NCI-H2107 (cell line): ENCODE measurements around the gene GAS7.
"Not testable (repeated sequence)": the region's sequence is repeated elsewhere in the genome, so short reads cannot be mapped to it uniquely, and the experiment has no call there.

Experiments used
- DNase-seq: peaks from one replicate; lab custom pipeline; 2025; lab: John Stamatoyannopoulos, UW

The GAS7 gene

GRCh38 chr17:10107316-10108165 lies 90.9 kb downstream of the GAS7 start:
- no peak for DNase-seq

GRCh38 chr17:10106067-10106466 lies 92.3 kb downstream of the GAS7 start:
- DNase-seq, result no peak

- no peak for DNase-seq
Observed at GRCh38 chr17:10105513-10106001, 92.8 kb downstream of the GAS7 start.

- DNase-seq, result no peak
Observed at GRCh38 chr17:10103712-10104111, 94.7 kb downstream of the GAS7 start.

GRCh38 chr17:10102817-10103216 lies 95.6 kb downstream of the GAS7 start:
- no peak for DNase-seq

- DNase-seq, result no peak
Observed at GRCh38 chr17:10099051-10099571, 99.3 kb downstream of the GAS7 start.

GRCh38 chr17:10096596-10096995 lies 101.8 kb downstream of the GAS7 start:
- no peak for DNase-seq

- DNase-seq, result not testable (repeated sequence)
Observed at GRCh38 chr17:10095295-10095694, 103.1 kb downstream of the GAS7 start.

GRCh38 chr17:10094797-10095196 lies 103.6 kb downstream of the GAS7 start:
- no peak for DNase-seq

- no peak for DNase-seq
Observed at GRCh38 chr17:10092595-10092994, 105.8 kb downstream of the GAS7 start.

- DNase-seq, result no peak
Observed at GRCh38 chr17:10091046-10091445, 107.4 kb downstream of the GAS7 start.

- no peak for DNase-seq
Observed at GRCh38 chr17:10089196-10089804, 109.1 kb downstream of the GAS7 start.

GRCh38 chr17:10088444-10088843 lies 110.0 kb downstream of the GAS7 start:
- no peak for DNase-seq

- no peak for DNase-seq
Observed at GRCh38 chr17:10087355-10087754, 111.1 kb downstream of the GAS7 start.

- no peak for DNase-seq
Observed at GRCh38 chr17:10083864-10084263, 114.5 kb downstream of the GAS7 start.

- DNase-seq, result no peak
Observed at GRCh38 chr17:10082795-10083194, 115.6 kb downstream of the GAS7 start.

- DNase-seq, result no peak
Observed at GRCh38 chr17:10081571-10082169, 116.7 kb downstream of the GAS7 start.

GRCh38 chr17:10077561-10078299 lies 120.7 kb downstream of the GAS7 start:
- DNase-seq, result no peak

- DNase-seq, result no peak
Observed at GRCh38 chr17:10075919-10076318, 122.5 kb downstream of the GAS7 start.

- DNase-seq, result no peak
Observed at GRCh38 chr17:10073941-10074340, 124.5 kb downstream of the GAS7 start.

- DNase-seq, result no peak
Observed at GRCh38 chr17:10072556-10073425, 125.6 kb downstream of the GAS7 start.
